Measurements from ENCODE around the gene MBTPS1. TPM values are rescaled to one million over a fixed set of nuclear protein-coding genes. Genes with fewer than 3 reads are reported as not detected.

Gene MBTPS1
- total and polyA plus RNA-seq, 3 experiments from 2014 or later: 38.3 to 64.7 (median 45.0) TPM

- Mint-ChIP-seq H3K27ac (peak overlapping the region in 7 of 8 donors; percentile 3 to 52 (median 38)), H3K36me3 (peaks cover 0 to 60% (median 15%) of the 10 kb centered on the region in 3 donors), H3K27me3 (no peaks in the 10 kb centered on the region), H3K4me1 (peaks cover 53 to 81% (median 74%) of the 10 kb centered on the region in 3 donors), H3K4me3 (no peak overlapping the region), H3K9me3 (no peaks in the 10 kb centered on the region)
- no peak for DNase-seq
- peaks cover 11% of the 10 kb centered on the region for H3K36me3 ChIP-seq (ENCODE audit: insufficient read depth, low read length)
- CTCF ChIA-PET: interaction anchor here (3.4 kb wide), 1 partner anchor 11 kb away, joined by 11 read pairs; the partner anchor contains the start of gene MBTPS1
- no peaks in the 10 kb centered on the region for H3K27me3 ChIP-seq (ENCODE audit: insufficient read depth, low read length, poor library complexity, severe bottlenecking)
- no peak overlapping the region for H3K4me3 ChIP-seq (ENCODE audit: low read length)
- H3K9me3 ChIP-seq (ENCODE audit: low read length): no peaks in the 10 kb centered on the region
- POLR2A ChIA-PET: no interaction called here
- no peak overlapping the region for H3K27ac ChIP-seq (ENCODE audit: low read depth, low read length)
- peaks cover 9% of the 10 kb centered on the region for H3K4me1 ChIP-seq (ENCODE audit: insufficient read depth, low read length)
Measured at GRCh38 chr16:84105301-84105815, 11.4 kb downstream of the MBTPS1 start.

GRCh38 chr16:84104231-84104630 is 12.5 kb downstream of the MBTPS1 start:
- H3K4me1 Mint-ChIP-seq: peaks cover 47 to 78% (median 72%) of the 10 kb centered on the region in 3 donors
- H3K4me3 Mint-ChIP-seq: peak overlapping the region in 1 of 7 donors; percentile 8
- CTCF ChIA-PET: interaction anchor here (3.4 kb wide), 1 partner anchor 12 kb away, joined by 11 read pairs; the partner anchor contains the start of gene MBTPS1
- DNase-seq: no peak
- Histone ChIP-seq H3K27me3 (ENCODE audit: insufficient read depth, low read length, poor library complexity, severe bottlenecking) (no peaks in the 10 kb centered on the region), H3K36me3 (ENCODE audit: insufficient read depth, low read length) (peaks cover 11% of the 10 kb centered on the region), H3K4me1 (ENCODE audit: insufficient read depth, low read length) (peaks cover 9% of the 10 kb centered on the region), H3K4me3 (ENCODE audit: low read length) (no peak overlapping the region), H3K9me3 (ENCODE audit: low read length) (no peaks in the 10 kb centered on the region), H3K27ac (ENCODE audit: low read depth, low read length) (no peak overlapping the region)
- H3K27me3 Mint-ChIP-seq: no peaks in the 10 kb centered on the region
- peaks cover 0 to 60% (median 11%) of the 10 kb centered on the region in 3 donors for H3K36me3 Mint-ChIP-seq
- H3K9me3 Mint-ChIP-seq: no peaks in the 10 kb centered on the region
- POLR2A ChIA-PET: no interaction called here
- H3K27ac Mint-ChIP-seq: peak overlapping the region in 1 of 8 donors; percentile 6

GRCh38 chr16:84103678-84104077 is 13.1 kb downstream of the MBTPS1 start:
- peak overlapping the region in 4 of 8 donors; percentile 12 to 65 (median 22) for H3K27ac Mint-ChIP-seq
- ChIA-PET CTCF (interaction anchor here (3.4 kb wide), 1 partner anchor 13 kb away, joined by 11 read pairs; the partner anchor contains the start of gene MBTPS1), POLR2A (no interaction called here)
- Histone ChIP-seq H3K36me3 (ENCODE audit: insufficient read depth, low read length) (peaks cover 6% of the 10 kb centered on the region), H3K9me3 (ENCODE audit: low read length) (no peaks in the 10 kb centered on the region), H3K4me3 (ENCODE audit: low read length) (no peak overlapping the region), H3K4me1 (ENCODE audit: insufficient read depth, low read length) (peaks cover 9% of the 10 kb centered on the region), H3K27me3 (ENCODE audit: insufficient read depth, low read length, poor library complexity, severe bottlenecking) (no peaks in the 10 kb centered on the region), H3K27ac (ENCODE audit: low read depth, low read length) (no peak overlapping the region)
- peaks cover 45 to 78% (median 72%) of the 10 kb centered on the region in 3 donors for H3K4me1 Mint-ChIP-seq
- H3K36me3 Mint-ChIP-seq: peaks cover 0 to 60% (median 9%) of the 10 kb centered on the region in 3 donors
- no peak for DNase-seq
- H3K4me3 Mint-ChIP-seq: no peak overlapping the region
- no peaks in the 10 kb centered on the region for H3K9me3 Mint-ChIP-seq
- no peaks in the 10 kb centered on the region for H3K27me3 Mint-ChIP-seq

- no peaks in the 10 kb centered on the region for H3K4me1 ChIP-seq (ENCODE audit: insufficient read depth, low read length)
- Mint-ChIP-seq H3K27me3 (no peaks in the 10 kb centered on the region), H3K4me3 (no peak overlapping the region), H3K36me3 (peaks cover 0 to 74% (median 13%) of the 10 kb centered on the region in 3 donors), H3K4me1 (peaks cover 23 to 44% (median 39%) of the 10 kb centered on the region in 3 donors), H3K27ac (peak overlapping the region in 1 of 8 donors; percentile 41), H3K9me3 (no peaks in the 10 kb centered on the region)
- no peaks in the 10 kb centered on the region for H3K9me3 ChIP-seq (ENCODE audit: low read length)
- CTCF ChIA-PET: no interaction called here
- H3K27ac ChIP-seq (ENCODE audit: low read depth, low read length): no peak overlapping the region
- POLR2A ChIA-PET: no interaction called here
- no peak for DNase-seq
- H3K4me3 ChIP-seq (ENCODE audit: low read length): no peak overlapping the region
- H3K27me3 ChIP-seq (ENCODE audit: insufficient read depth, low read length, poor library complexity, severe bottlenecking): no peaks in the 10 kb centered on the region
- H3K36me3 ChIP-seq (ENCODE audit: insufficient read depth, low read length): peaks cover 34% of the 10 kb centered on the region
Measured at GRCh38 chr16:84098939-84099338, 17.8 kb downstream of the MBTPS1 start.

GRCh38 chr16:84096447-84097005 is 20.2 kb downstream of the MBTPS1 start:
- Mint-ChIP-seq H3K36me3 (peaks cover 0 to 87% (median 21%) of the 10 kb centered on the region in 3 donors), H3K27ac (peak overlapping the region in 1 of 8 donors; percentile 24), H3K4me1 (peaks cover 9 to 23% (median 17%) of the 10 kb centered on the region in 3 donors), H3K27me3 (no peaks in the 10 kb centered on the region), H3K4me3 (no peak overlapping the region), H3K9me3 (no peaks in the 10 kb centered on the region)
- no peak overlapping the region for H3K4me3 ChIP-seq (ENCODE audit: low read length)
- no peaks in the 10 kb centered on the region for H3K4me1 ChIP-seq (ENCODE audit: insufficient read depth, low read length)
- H3K9me3 ChIP-seq (ENCODE audit: low read length): no peaks in the 10 kb centered on the region
- CTCF ChIA-PET: interaction anchor here (1.3 kb wide), 1 partner anchor 91 kb away, joined by 5 read pairs; the partner anchor contains the start of gene TAF1C
- no peak overlapping the region for H3K27ac ChIP-seq (ENCODE audit: low read depth, low read length)
- POLR2A ChIA-PET: no interaction called here
- H3K27me3 ChIP-seq (ENCODE audit: insufficient read depth, low read length, poor library complexity, severe bottlenecking): no peaks in the 10 kb centered on the region
- peaks cover 45% of the 10 kb centered on the region for H3K36me3 ChIP-seq (ENCODE audit: insufficient read depth, low read length)
- no peak for DNase-seq

GRCh38 chr16:84095466-84095865 is 21.3 kb downstream of the MBTPS1 start:
- Mint-ChIP-seq H3K9me3 (no peaks in the 10 kb centered on the region), H3K27me3 (no peaks in the 10 kb centered on the region), H3K36me3 (peaks cover 0 to 90% (median 25%) of the 10 kb centered on the region in 3 donors), H3K27ac (peak overlapping the region in 1 of 8 donors; percentile 29), H3K4me3 (no peak overlapping the region), H3K4me1 (peaks cover 8 to 21% (median 15%) of the 10 kb centered on the region in 3 donors)
- ChIA-PET CTCF (interaction anchor here (1.3 kb wide), 1 partner anchor 92 kb away, joined by 5 read pairs; the partner anchor contains the start of gene TAF1C), POLR2A (no interaction called here)
- no peak overlapping the region for H3K4me3 ChIP-seq (ENCODE audit: low read length)
- H3K36me3 ChIP-seq (ENCODE audit: insufficient read depth, low read length): peaks cover 51% of the 10 kb centered on the region
- H3K27ac ChIP-seq (ENCODE audit: low read depth, low read length): no peak overlapping the region
- no peaks in the 10 kb centered on the region for H3K4me1 ChIP-seq (ENCODE audit: insufficient read depth, low read length)
- no peaks in the 10 kb centered on the region for H3K9me3 ChIP-seq (ENCODE audit: low read length)
- no peak for DNase-seq
- H3K27me3 ChIP-seq (ENCODE audit: insufficient read depth, low read length, poor library complexity, severe bottlenecking): no peaks in the 10 kb centered on the region

GRCh38 chr16:84093879-84094270 is 22.9 kb downstream of the MBTPS1 start:
- no peaks in the 10 kb centered on the region for H3K27me3 ChIP-seq (ENCODE audit: insufficient read depth, low read length, poor library complexity, severe bottlenecking)
- Mint-ChIP-seq H3K4me3 (no peak overlapping the region), H3K9me3 (no peaks in the 10 kb centered on the region), H3K27me3 (no peaks in the 10 kb centered on the region), H3K4me1 (peaks cover 10 to 17% (median 10%) of the 10 kb centered on the region in 3 donors), H3K36me3 (peaks cover 0 to 93% (median 28%) of the 10 kb centered on the region in 3 donors), H3K27ac (no peak overlapping the region)
- peaks cover 5% of the 10 kb centered on the region for H3K4me1 ChIP-seq (ENCODE audit: insufficient read depth, low read length)
- DNase-seq: no peak
- H3K27ac ChIP-seq (ENCODE audit: low read depth, low read length): no peak overlapping the region
- peaks cover 64% of the 10 kb centered on the region for H3K36me3 ChIP-seq (ENCODE audit: insufficient read depth, low read length)
- H3K4me3 ChIP-seq (ENCODE audit: low read length): no peak overlapping the region
- ChIA-PET POLR2A (no interaction called here), CTCF (no interaction called here)
- no peaks in the 10 kb centered on the region for H3K9me3 ChIP-seq (ENCODE audit: low read length)

All from CD8-positive, alpha-beta memory T cell (primary cell).